Measurements from ENCODE around the gene PLXNA4.

The PLXNA4 gene

GRCh38 chr7:132377703-132378584, 198.3 kb downstream of the PLXNA4 start:
- DNase-seq, result no peak

GRCh38 chr7:132377015-132377414, 199.3 kb downstream of the PLXNA4 start:
- no peak for DNase-seq

GRCh38 chr7:132376361-132377013, 199.8 kb downstream of the PLXNA4 start:
- no peak for DNase-seq

GRCh38 chr7:132373879-132374278, 202.4 kb downstream of the PLXNA4 start:
- DNase-seq, result no peak

GRCh38 chr7:132373041-132373440, 203.2 kb downstream of the PLXNA4 start:
- DNase-seq, result no peak

GRCh38 chr7:132371948-132372347, 204.3 kb downstream of the PLXNA4 start:
- no peak for DNase-seq

GRCh38 chr7:132368246-132368900, 207.9 kb downstream of the PLXNA4 start:
- DNase-seq, result peak; percentile 86

GRCh38 chr7:132367795-132368194, 208.5 kb downstream of the PLXNA4 start:
- no peak for DNase-seq

- DNase-seq, result no peak
Measured at GRCh38 chr7:132367004-132367403, 209.3 kb downstream of the PLXNA4 start.

GRCh38 chr7:132364226-132364625, 212.0 kb downstream of the PLXNA4 start:
- DNase-seq, result no peak

- no peak for DNase-seq
Measured at GRCh38 chr7:132362059-132362458, 214.2 kb downstream of the PLXNA4 start.

GRCh38 chr7:132361146-132361545, 215.1 kb downstream of the PLXNA4 start:
- no peak for DNase-seq

GRCh38 chr7:132359743-132360142, 216.5 kb downstream of the PLXNA4 start:
- no peak for DNase-seq

GRCh38 chr7:132355048-132355447, 221.2 kb downstream of the PLXNA4 start:
- no peak for DNase-seq

GRCh38 chr7:132354527-132354926, 221.7 kb downstream of the PLXNA4 start:
- no peak for DNase-seq

GRCh38 chr7:132353936-132354335, 222.3 kb downstream of the PLXNA4 start:
- DNase-seq, result no peak

- no peak for DNase-seq
Measured at GRCh38 chr7:132352800-132353199, 223.5 kb downstream of the PLXNA4 start.

- DNase-seq, result no peak
Measured at GRCh38 chr7:132351954-132352499, 224.2 kb downstream of the PLXNA4 start.

- no peak for DNase-seq
Measured at GRCh38 chr7:132350741-132351140, 225.5 kb downstream of the PLXNA4 start.

- DNase-seq, result no peak
Measured at GRCh38 chr7:132349075-132349474, 227.2 kb downstream of the PLXNA4 start.

GRCh38 chr7:132348341-132348740, 227.9 kb downstream of the PLXNA4 start:
- DNase-seq, result no peak

GRCh38 chr7:132347858-132348257, 228.4 kb downstream of the PLXNA4 start:
- DNase-seq, result no peak

- DNase-seq, result no peak
Measured at GRCh38 chr7:132347123-132347522, 229.1 kb downstream of the PLXNA4 start.
